Prostate gland (tissue), 2 donors: ENCODE measurements around the gene SIPA1L3. TPM values are rescaled to one million over a fixed set of nuclear protein-coding genes. Genes with fewer than 3 reads are reported as not detected.

ENCODE experiments used
- DNase-seq: peaks from one replicate; pipeline ENCODE4 v3.0.0-alpha.2; 2019; ENCODE audit warnings: low spot score
- H3K27ac ChIP-seq, 2 donors: fragments of 200-600 bp; sonication (generic); 2 replicates each; pipeline ENCODE4 v1.5.1; 2017 to 2019
- H3K27me3 ChIP-seq: fragments of 200-600 bp; sonication (generic); replicated peaks from 2 replicates; pipeline ENCODE4 v1.5.1; 2019; ENCODE audit not compliant: insufficient read depth
- H3K36me3 ChIP-seq, 2 donors: fragments of 200-600 bp; sonication (generic); 1 replicate in 1 of 2; 2 replicates in 1 of 2; pipeline versions ENCODE4 v1.5.1 to v1.8.1; 2017 to 2019
- H3K4me1 ChIP-seq: fragments of 200-600 bp; sonication (generic); replicated peaks from 2 replicates; pipeline ENCODE4 v1.5.1; 2019
- H3K4me3 ChIP-seq, 2 donors: fragments of 200-600 bp; sonication (generic); 2 replicates each; pipeline ENCODE4 v1.5.1; 2017 to 2019
- H3K9me3 ChIP-seq: fragments of 200-600 bp; sonication (generic); 2 replicates; pipeline ENCODE4 v1.5.1; 2017
- CTCF ChIP-seq, 4 experiments: fragments of 200-600 bp in 2 of 4; fragments of 450-650 bp in 2 of 4; sonication (generic) in 2 of 4; IDR thresholded peaks; 1 replicate in 3 of 4; 2 replicates in 1 of 4; pipeline ENCODE4 v1.5.1; 2016 to 2019; ENCODE audit warnings: antibody characterized with exemption in 4 of 4, mild to moderate bottlenecking in 2 of 4, moderate library complexity in 2 of 4
- POLR2A ChIP-seq: fragments of 450-650 bp; IDR thresholded peaks from one replicate; pipeline ENCODE4 v1.6.1; 2016; ENCODE audit warnings: antibody characterized with exemption, mild to moderate bottlenecking
- POLR2AphosphoS5 ChIP-seq: sonication (generic); formaldehyde crosslinking; IDR thresholded peaks from one replicate; pipeline ENCODE4 v1.6.1; 2017; ENCODE audit warnings: antibody characterized with exemption
- WGBS: methylation state at CpG from one replicate; pipeline ENCODE4 v1.1.5; 2018; 5-methylcytosine and 5-hydroxymethylcytosine counted together
- intact Hi-C: fragments of 100-400 bp; cut with DNase I; formaldehyde crosslinking; loops from one replicate; pipeline ENCODE4 v1.14.2; 2022
- total RNA-seq, 2 donors: library from RNA; depleted of rRNA; stranded (reverse); fragments of >200 nt; gene quantifications; one replicate each; pipeline ENCODE4 v1.1.0, GENCODE V29; 2016

SIPA1L3 gene
- total RNA-seq, 2 donors from 2014 or later = 48.8 to 63.5 TPM

DNA sequence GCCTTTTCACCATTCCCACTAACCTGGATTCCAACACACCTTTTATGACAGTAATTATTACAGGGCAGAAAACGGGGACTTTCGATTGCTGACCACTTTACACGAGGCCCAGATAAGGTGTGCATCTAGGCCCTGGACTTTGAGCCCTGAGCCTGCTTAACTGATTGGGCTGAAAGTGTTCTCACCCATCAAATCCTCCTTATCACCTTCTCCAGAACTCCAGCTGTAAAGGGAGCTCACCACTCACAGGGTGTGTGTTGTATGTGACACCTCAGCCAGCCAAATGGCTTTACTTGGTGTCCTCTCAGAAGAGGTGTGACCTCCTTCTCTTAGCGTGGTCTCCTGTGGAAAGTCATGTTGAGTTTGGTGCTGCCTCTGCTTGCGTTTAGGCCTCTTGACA is 36.5 kb downstream of the SIPA1L3 start:
- Histone ChIP-seq H3K4me3 (no peak overlapping the region), H3K4me1 (peaks cover 3% of the 10 kb centered on the region), H3K36me3 (no peaks in the 10 kb centered on the region), H3K9me3 (no peaks in the 10 kb centered on the region), H3K27me3 (no peaks in the 10 kb centered on the region), H3K27ac (no peak overlapping the region)
- no peak for TF ChIP-seq POLR2A
- no peak for TF ChIP-seq CTCF (IDR thresholded peaks at IDR 0.05)
- TF ChIP-seq POLR2AphosphoS5 = no peak
- no peak for DNase-seq
- intact Hi-C loops = no loop called here
- 82% methylated on average over 5 of the region's 5 CpGs for WGBS

DNA sequence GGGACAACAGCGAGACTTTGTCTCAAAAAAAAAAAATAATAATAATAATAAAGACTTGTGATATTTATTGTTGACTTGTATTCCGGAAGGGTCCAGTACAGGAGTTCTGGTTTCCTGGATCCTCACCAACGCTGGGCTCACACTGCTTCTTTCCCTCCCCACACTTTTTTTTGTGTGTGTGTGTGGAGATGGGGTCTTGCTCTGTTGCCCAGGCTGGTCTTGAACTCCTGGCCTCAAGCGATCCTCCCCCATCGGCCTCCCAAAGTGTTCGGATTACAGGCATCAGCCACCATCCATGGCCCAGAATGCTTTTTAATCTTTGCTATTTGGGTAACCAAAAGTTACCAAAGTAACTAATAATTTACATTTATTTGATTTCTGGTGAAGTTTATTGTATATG is 39.1 kb downstream of the SIPA1L3 start:
- 97% methylated on average over 6 of the region's 6 CpGs for WGBS
- no peak for DNase-seq
- TF ChIP-seq CTCF (IDR thresholded peaks at IDR 0.05) (no peak), POLR2AphosphoS5 (no peak), POLR2A (no peak)
- H3K27ac ChIP-seq = no peak overlapping the region
- peaks cover 3% of the 10 kb centered on the region for H3K4me1 ChIP-seq
- no peak overlapping the region for H3K4me3 ChIP-seq
- no peaks in the 10 kb centered on the region for H3K9me3 ChIP-seq
- intact Hi-C loops = no loop called here
- no peaks in the 10 kb centered on the region for H3K36me3 ChIP-seq
- H3K27me3 ChIP-seq = no peaks in the 10 kb centered on the region

DNA sequence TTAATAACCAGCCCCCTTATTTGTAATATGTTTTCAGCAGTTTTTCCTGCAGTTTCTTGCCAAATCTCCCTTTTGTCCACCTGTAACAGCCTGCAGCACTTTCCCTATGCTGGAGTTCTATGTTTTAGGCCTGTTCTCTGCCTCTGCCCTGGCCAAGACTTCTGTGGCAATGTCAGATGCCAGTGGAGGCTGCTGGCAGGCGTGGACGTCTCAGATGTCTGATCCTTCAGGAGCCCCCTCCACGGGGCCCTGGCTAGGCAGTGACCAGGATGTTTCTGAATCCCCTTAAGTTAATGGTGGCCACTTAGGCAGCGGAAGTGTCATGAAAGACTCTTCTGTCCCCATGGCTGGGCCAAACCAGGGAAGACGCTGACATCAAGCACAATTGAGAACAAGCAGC is 40.8 kb downstream of the SIPA1L3 start:
- no peak for TF ChIP-seq POLR2A
- no peak for TF ChIP-seq CTCF (IDR thresholded peaks at IDR 0.05)
- no peak for TF ChIP-seq POLR2AphosphoS5
- no peak for DNase-seq
- H3K4me1 ChIP-seq = no peaks in the 10 kb centered on the region

DNA sequence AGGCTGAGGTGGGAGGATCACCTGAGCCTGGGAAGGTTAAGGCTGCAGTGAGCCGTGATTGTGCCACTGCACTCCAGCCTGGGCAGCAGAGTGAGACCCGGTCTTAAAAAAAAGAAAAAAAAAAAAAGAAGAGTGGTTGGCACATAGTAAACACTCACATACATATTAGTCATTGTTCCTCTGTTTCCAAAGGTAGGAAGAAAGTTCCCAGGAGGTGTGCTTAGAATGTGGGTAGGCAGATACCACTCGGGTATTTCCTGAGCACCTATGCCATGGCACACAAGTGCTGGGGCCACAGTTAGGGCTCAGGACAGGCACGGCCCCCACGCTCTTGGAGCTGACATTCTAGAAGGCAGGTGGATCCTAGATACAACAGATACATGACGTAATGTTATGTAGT is 41.4 kb downstream of the SIPA1L3 start:
- intact Hi-C loops = no loop called here
- Histone ChIP-seq H3K27ac (no peak overlapping the region), H3K36me3 (no peaks in the 10 kb centered on the region), H3K9me3 (no peaks in the 10 kb centered on the region), H3K4me3 (no peak overlapping the region), H3K27me3 (no peaks in the 10 kb centered on the region), H3K4me1 (no peaks in the 10 kb centered on the region)
- WGBS = 76% methylated on average over 6 of the region's 6 CpGs
- TF ChIP-seq CTCF (IDR thresholded peaks at IDR 0.05) (no peak), POLR2AphosphoS5 (no peak), POLR2A (no peak)
- no peak for DNase-seq

More for the DNA sequence above, 40.8 kb downstream of the SIPA1L3 start:
- Histone ChIP-seq H3K27me3 (no peaks in the 10 kb centered on the region), H3K4me3 (no peak overlapping the region), H3K9me3 (no peaks in the 10 kb centered on the region), H3K36me3 (no peaks in the 10 kb centered on the region), H3K27ac (no peak overlapping the region)
- 77% methylated on average over 5 of the region's 5 CpGs for WGBS
- intact Hi-C loops = no loop called here

GRCh38 chr19:37950471-37951175 is 43.6 kb downstream of the SIPA1L3 start:
- no peak for TF ChIP-seq CTCF (IDR thresholded peaks at IDR 0.05)
- no peak for TF ChIP-seq POLR2A
- no peak for TF ChIP-seq POLR2AphosphoS5
- Histone ChIP-seq H3K27me3 (no peaks in the 10 kb centered on the region), H3K27ac (no peak overlapping the region), H3K9me3 (no peaks in the 10 kb centered on the region), H3K4me3 (no peak overlapping the region), H3K36me3 (no peaks in the 10 kb centered on the region), H3K4me1 (no peaks in the 10 kb centered on the region)
- intact Hi-C loops = no loop called here
- WGBS = 78% methylated on average over 25 of the region's 25 CpGs
- DNase-seq = no peak
